ENCODE results near the gene NT5C1A.
A peak's percentile ranks its signal among the peaks of the same experiment; 100 is the strongest.

The NT5C1A gene

DNA sequence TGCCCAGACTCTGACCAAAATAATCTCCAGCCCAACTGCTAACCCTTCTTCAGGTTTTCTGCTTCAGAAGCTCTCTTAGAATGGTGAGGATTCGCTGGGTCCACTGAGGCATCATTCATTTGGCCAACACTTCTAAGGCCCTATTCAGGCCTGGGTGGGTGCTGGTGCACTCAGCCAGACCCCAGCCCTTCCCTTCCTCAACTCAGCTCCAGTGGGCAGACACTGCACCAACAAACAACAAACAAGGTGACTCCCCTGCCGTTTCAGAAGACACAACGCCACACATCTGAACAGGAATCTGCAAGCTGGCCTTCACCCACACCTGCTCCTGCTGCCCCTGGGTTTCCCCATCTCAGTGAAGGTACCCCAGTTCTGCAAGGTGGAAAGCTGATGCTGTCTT is 38.5 kb downstream of the NT5C1A start:
- DNase-seq, result no peak

- peak; percentile 99 for DNase-seq
These were observed 39.1 kb downstream of the NT5C1A start for GRCh38 chr1:39632682-39633417.

DNA sequence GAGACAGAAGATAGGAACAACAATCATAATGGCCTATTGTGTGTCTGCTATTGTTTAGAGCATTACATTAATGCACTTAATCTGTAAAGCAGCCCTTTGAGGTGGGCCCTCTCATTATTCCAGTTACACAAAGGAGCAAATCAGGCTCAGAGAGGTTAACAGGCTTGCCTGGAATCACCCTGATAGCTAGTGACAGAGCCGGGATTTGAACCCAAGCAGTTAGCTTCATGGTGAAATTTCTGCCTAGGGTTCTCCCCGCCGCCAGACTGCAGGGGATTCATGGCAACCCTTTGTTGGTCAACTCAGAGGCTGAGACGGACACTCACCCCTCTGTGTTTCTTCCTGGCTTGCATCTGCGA is 39.6 kb downstream of the NT5C1A start:
- no peak for DNase-seq

DNA sequence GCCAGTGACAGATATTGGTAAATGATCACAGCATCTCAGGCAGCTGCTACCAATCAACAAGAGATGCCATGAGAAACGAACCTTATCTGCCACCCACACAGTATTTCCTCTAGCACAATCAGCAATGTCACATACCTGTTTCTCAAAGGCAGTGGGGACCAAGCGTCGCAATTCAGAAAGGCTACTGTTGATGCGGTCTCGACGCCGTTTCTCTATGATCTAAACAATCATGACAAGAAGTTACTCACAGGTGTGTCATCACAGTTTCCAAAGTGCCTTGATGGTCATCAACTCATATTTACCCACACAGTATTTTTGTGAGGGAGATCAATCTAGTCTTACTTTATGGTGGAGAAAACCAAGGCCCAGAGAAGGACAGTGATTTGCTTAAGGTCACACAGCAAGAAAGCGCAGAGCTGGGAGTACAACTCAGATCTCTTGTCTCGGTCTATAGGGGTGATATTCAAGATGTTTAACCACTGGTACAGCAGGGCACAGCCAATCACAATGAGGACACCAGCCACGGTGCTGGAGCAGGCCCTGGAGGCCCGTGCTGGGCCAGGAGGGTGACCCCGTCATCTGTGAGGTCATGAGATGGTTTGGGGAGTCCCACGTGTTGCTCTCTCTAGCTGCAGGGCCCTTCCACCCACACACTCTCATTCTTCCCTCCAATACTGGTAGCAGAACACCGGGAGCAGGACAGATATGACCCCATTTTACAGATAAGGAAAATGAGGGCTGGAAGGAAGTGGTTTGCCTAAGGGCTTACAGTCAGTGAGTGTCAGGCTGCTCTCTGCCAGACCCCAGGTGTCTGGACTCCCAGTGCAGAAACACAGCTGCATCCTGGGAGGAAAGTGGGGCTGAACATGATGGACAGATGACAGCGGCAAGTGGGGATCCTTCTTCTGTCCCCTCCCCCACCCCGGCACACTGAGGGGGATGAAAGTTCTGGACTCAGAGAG is 40.3 kb downstream of the NT5C1A start:
- DNase-seq, result no peak

- DNase-seq, result no peak
These were observed 43.0 kb downstream of the NT5C1A start for GRCh38 chr1:39628807-39629350.

GRCh38 chr1:39626646-39627045 is 45.3 kb downstream of the NT5C1A start:
- no peak for DNase-seq

DNA sequence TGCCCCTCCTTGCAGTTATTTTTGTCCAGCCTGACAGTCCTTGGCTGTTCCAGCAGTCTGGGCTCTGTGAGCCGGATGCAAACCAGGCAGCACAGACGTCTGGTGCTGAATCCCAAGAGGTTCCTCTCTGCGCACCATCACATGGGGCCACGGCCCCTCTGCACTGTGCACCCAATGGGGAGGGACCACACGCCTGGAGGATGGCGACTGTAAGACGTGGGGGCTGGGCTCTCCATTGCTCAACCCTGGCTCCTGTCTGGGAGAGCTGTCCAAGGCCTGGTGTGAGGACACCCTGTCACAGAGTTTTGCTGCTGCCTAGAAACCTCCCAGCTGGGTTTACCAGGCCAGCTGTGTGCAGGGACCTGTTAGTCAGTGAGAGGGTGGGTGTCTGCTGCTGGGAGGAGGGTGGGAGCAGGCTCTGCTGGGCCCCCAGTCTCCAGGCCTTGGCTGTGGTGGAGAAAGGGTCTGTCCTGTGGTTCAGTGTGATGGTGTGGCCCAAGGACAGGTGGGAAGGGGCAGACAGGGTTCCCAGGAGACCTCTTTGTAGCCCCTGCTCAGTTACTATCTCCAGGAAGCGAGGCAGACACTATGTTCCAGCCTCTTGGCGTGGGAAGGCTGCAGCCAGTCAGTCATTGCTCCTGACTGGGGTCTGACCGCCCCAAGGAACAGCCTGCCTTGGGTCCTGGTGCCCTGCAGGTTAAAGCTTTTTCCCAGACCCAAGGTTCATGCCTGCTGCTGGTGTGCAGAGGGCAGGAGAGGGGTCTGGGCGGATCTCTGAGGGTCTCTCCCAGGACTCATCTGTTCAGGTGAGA is 46.2 kb downstream of the NT5C1A start:
- DNase-seq, result no peak

GRCh38 chr1:39625009-39625408 is 46.9 kb downstream of the NT5C1A start:
- DNase-seq, result no peak

DNA sequence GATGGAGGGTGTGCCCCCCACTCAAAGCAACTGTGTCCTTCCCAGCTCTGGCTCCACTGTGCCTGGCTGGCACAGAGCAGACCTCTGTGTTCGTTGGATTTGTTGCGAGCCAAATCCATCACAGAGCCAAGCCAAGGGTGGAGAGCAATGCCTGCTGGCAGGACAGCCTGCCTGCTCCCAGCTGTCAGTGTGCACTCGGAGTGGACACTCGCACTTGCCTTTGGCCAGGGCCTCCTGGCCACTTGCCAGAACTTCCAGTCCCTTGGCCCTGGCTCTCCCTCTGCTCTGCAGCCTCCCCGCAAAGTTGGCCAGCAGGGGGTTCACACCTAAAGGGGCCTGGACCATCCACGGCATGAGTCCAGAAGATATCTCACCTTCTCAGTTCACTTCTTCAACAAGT is 48.9 kb downstream of the NT5C1A start:
- no peak for DNase-seq

GRCh38 chr1:39622427-39622826 is 49.5 kb downstream of the NT5C1A start:
- DNase-seq, result no peak

DNA sequence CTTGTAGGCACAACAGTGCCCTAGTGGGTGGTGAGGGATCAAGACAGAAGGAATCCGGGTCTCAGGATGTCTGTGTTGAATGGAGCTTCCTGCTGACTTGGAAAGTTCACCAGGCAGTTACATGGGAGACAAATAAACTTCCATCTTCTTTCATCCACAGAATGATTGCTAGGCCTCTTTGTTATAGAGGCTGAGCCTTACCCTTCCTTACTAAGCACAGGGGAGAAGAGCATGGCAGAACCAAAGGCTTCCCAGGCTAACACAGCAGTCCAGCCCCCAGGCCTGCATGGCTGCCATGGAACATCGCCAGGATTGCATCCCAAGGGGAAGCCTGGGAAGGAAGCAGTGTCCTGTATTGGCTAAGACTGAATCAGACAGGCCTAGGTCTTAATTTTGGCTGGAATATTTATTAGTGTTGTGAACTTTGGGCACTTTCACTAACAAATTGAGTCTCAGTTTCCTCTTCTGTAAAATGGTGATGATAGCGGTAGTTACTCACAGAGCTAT is 51.2 kb downstream of the NT5C1A start:
- no peak for DNase-seq

GRCh38 chr1:39617488-39618049 is 54.3 kb downstream of the NT5C1A start:
- DNase-seq, result no peak

DNA sequence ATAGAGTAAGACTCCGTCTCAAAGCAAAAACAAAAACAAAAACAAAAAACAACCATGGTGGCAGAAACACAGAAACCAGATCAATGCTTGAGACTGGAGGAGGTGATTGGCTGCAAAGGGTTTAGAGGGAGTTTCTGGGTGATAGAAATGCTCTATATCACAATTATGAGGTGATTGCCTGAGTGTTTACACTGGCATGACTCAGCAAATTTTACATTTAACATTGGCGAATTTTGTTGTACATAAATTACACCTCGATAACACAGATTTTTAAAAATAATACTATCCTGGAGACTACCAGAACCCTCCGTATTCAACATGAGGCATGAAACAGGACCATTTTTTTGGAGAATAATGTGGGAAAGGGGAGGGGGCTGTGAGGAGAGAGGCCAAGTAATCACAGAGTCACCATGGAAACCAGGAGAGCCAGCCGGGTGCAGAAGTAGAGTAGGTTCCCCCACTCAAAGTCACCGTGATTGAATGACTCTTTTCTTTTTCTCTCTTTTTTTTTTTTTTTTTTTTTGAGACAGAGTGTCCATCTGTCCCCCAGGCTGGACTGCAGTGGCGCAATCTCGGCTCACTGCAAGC is 56.7 kb downstream of the NT5C1A start:
- no peak for DNase-seq

DNA sequence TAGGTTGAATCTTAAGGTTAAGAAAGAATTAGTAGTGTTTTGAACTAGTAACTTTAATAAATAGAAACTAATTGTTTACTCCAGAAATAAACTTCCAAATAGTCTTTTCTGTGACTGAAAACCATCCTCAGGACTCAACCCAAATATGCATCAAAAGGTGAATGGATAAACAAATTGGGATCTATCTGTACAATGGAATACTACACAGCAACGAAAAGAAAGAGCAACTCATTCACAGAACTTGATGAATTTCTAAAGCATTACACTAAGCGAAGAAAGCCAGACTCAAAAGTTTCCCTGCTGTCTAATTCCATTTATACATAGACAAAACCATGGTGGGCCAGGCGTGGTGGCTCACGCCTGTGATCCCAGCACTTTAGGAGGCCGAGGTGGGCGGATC is 57.4 kb downstream of the NT5C1A start:
- no peak for DNase-seq

DNA sequence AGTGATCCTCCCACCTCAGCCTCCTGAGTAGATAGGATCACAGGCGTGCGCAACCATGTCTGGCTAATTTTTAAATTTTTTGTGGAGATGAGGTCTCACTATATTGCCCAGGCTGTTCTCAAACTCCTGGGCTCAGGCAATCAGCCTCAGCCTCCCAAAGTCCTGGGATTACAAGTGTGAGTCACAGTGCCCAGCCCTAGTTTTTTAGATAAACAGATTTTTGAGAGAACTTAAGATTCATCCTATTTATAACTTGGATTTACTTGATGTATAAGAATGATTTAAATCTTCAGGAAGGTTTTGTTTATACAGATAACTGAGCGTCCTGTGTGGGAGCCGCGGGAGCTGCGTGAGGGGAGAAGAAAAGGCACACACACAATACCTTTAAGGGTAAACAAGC is 58.7 kb downstream of the NT5C1A start:
- DNase-seq, result no peak

GRCh38 chr1:39609618-39610331 is 62.1 kb downstream of the NT5C1A start:
- peak; percentile 85 for DNase-seq
